Measurements from ENCODE around the gene C17orf113.
"Not testable (repeated sequence)": the region's sequence is repeated elsewhere in the genome, so short reads cannot be mapped to it uniquely, and the experiment has no call there.

Gene C17orf113

GRCh38 chr17:42018339-42018738 lies 32.1 kb downstream of the C17orf113 start:
- FAIRE-seq = no peak
- DNase-seq (ENCODE audit: insufficient read length, low spot score) = no peak

GRCh38 chr17:42017866-42018200 lies 32.6 kb downstream of the C17orf113 start:
- FAIRE-seq = no peak

DNA sequence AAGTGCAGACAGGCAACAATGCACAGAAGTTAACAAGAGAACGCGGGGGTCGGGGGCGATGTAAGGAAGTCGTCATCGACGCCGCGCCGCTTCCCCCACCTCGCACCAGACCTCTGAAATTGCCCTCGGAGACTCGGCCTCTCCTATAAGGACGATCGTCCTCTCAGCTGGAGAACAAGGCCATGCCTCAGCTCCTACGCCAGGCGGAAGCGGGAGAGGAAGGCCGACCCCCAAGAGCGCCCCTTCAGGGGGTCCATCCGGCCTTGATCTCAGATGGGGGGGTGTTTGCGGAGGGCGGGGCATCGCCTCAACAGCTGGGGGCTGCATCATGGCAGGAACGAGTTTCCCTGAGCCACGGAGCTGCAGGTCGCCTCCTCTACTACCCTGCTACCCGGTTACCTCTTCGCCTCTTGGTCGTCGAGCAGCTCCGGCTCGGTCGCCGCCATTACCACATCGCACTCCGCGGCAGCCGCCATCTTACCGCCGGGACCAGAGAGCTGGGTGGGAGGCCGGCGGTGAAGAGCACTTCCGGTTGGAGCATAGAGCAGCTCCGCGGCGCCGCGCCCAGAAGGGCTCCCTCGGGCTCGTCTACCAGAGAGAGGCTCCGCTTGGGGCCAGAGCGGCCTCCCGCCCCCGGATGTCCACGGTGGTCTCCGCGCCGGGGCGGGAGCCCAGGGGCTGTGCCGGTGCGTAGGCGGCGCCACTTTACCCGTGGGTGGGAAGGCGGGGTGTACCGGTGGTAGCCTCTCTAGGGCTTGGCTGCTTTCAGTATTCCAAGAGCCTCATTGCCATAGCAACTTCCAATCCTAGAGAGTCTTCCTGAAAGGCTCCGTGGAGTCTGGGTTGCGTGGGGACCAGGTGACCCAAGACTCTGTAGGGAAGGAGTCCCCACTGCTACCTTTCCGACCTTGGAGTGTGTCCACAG lies 33.2 kb downstream of the C17orf113 start, which contains the start of gene DNAJC7:
Gene DNAJC7 (minus strand): TSS at position 499 of the 925 bp plus-strand sequence. CDS start 23 bp downstream, at position 476.
- FAIRE-seq (peak; percentile 87), DNase-seq (ENCODE audit: insufficient read length, low spot score) (peak; percentile 84)

More at GRCh38 chr17:42017866-42018200, 32.6 kb downstream of the C17orf113 start:
- no peak for DNase-seq (ENCODE audit: insufficient read length, low spot score)

GRCh38 chr17:42016411-42016831 lies 34.0 kb downstream of the C17orf113 start:
- FAIRE-seq = no peak
- no peak for DNase-seq (ENCODE audit: insufficient read length, low spot score)

- DNase-seq (ENCODE audit: insufficient read length, low spot score); FAIRE-seq: not testable (repeated sequence)
Measured at GRCh38 chr17:42013740-42014139, 36.7 kb downstream of the C17orf113 start.

DNA sequence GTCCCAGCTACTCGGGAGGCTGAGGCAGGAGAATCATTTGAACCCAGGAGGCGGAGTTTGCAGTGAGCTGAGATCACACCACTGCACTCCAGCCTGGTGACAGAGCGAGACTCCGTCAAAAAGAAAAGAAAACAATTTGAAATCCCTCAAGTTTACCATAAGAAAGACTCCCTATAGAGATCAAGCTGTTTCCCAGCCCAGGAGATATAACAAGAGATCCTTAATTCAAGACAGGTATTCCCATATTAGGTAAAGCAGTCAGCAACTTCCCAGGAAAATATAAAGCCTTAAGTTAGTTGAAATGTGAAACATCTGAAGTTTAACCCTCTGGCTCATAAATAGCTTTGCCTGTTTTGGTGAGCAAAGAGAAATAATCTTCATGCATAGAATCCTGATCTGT lies 38.0 kb downstream of the C17orf113 start:
- not testable (repeated sequence) for DNase-seq (ENCODE audit: insufficient read length, low spot score); FAIRE-seq

GRCh38 chr17:42010898-42011516 lies 39.4 kb downstream of the C17orf113 start:
- DNase-seq (ENCODE audit: insufficient read length, low spot score) = no peak

GRCh38 chr17:42010266-42010680 lies 40.1 kb downstream of the C17orf113 start:
- not testable (repeated sequence) for DNase-seq (ENCODE audit: insufficient read length, low spot score); FAIRE-seq

More at GRCh38 chr17:42010898-42011516, 39.4 kb downstream of the C17orf113 start:
- FAIRE-seq = no peak

DNA sequence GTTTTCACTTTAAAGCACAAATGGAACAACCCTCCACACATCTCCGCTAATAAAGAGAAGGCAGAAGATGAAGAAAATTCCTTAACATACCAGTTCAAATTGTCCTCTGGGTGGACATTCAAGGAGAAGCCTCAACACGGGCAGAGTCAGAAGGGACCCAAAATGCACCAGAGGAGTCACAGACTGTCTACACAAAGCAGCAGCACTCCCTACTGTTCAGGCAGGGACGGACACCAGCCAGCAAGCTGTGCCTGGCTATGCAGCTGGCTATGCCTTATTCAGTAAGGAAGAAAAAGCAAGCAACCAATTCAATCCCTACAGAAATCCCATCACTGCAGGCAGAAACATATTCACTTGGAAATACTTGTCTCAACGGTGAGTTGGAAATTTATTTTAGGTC lies 41.2 kb downstream of the C17orf113 start:
- DNase-seq (ENCODE audit: insufficient read length, low spot score) (no peak), FAIRE-seq (no peak)

DNA sequence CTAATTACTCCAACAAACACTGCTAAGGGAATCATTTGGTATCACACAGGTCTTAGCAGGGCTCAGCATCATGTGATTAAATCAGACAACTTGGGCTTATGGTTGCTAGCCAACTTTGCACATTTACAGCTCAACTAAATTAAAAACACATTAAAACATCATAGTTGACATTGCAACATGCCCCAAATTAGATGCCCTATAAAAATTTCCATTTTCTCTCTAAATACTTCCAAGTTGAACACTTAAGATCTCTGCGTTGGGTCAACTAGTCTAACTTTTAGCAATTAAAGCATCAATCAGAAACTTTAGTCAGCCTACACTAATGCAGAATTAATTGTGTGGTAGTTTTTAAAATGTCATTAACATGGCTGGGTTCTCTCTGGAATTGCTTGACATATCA lies 45.2 kb downstream of the C17orf113 start:
- DNase-seq (ENCODE audit: insufficient read length, low spot score) = no peak
- no peak for FAIRE-seq

DNA sequence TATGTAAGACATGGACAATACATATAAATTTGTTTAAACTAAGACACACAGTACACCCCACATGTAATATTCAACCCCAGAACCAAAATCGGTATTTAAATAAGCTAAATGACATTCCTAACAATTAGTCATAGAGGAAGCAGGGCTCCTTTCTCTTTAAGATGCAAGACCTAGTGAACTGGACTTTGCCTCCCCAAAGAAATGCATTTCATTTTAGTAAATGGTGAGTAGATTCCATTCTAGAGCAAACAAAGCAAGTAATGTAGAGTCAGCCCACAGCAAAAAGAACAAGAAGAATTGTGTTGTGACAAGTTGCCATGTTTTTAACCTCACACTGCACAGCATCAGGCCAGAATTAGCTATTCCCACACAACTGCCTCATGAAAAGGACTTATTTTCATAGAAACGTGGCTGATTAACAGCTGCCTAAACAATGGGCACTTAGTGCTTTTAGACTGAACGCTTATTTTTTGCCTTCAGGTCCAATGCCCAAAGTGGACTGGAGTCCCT lies 47.6 kb downstream of the C17orf113 start:
- FAIRE-seq (no peak), DNase-seq (ENCODE audit: insufficient read length, low spot score) (no peak)

- no peak for DNase-seq (ENCODE audit: insufficient read length, low spot score)
- FAIRE-seq = no peak
Measured at GRCh38 chr17:42002175-42002791, 48.1 kb downstream of the C17orf113 start.

DNA sequence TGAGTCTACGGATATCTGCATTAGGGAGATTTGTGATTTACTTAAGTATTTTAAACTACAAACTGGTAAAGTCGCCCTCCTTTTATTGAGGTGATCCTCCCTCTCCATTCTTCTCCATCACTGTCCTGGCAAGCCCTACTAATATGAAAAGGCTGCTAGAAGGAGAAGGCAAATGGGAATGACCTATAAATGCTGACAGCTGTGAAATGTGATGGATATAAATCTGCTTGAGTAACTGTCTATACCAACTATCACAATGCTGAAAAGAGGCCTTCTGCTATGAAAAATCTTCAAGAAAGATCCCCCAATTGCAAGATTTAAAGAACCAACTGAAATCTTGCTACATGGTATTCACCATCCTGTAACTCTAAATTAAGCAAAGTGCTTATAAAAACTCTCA lies 48.7 kb downstream of the C17orf113 start:
- no peak for DNase-seq (ENCODE audit: insufficient read length, low spot score)
- no peak for FAIRE-seq

DNA sequence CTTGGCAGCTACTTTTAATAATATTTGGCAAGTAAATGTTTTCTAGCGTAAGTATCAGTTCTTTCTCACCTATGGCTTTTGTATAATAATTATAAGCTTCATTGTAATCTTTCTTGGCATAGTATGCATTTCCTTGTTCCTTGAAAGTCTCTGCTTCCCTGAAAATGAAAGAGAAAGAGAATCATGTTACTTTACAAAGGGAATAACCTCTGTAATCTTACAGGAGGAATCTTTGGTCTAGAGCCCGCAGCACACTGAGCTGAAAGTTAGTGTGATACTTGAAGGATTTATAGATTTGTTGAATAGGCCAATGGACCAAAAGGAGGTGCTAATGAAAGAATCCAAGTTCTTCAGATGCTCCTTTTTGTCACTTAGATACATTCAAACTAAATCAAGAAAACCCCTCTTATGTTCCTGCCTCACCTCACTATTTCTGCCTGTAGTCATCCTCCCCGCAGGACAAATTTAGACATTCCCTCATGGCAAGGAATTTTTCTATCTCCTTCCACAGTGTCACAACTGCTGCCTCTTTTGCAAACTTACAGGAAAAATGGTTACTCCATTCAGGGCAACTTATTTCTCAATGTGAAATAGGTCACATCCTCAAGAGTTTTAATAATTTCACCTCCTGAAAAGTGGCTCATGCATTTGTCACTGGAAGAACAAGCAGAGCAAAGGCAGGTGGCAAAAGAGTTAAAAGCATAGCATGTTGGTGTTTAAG lies 49.8 kb downstream of the C17orf113 start:
- no peak for FAIRE-seq

DNA sequence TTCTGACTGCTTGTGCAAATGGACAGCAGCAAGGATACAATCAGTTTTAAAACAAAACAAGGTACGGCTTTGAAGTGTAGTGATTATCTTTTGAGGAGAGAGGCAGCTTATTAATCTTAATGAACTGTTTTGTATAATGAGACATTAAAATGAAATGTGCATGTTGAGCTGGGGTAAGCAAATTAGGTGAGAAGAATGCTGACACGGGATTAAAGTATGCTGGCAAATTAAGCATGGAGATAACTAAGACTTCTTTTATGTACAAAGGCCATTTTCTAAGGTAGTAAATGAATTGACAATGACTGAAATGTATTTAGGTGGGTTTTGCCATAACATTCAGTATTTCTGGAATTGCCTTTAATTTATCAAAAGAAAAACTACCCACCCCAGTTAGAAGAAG lies 51.9 kb downstream of the C17orf113 start:
- FAIRE-seq = no peak
- DNase-seq (ENCODE audit: insufficient read length, low spot score) = no peak

More for the DNA sequence above, 49.8 kb downstream of the C17orf113 start:
- no peak for DNase-seq (ENCODE audit: insufficient read length, low spot score)

- FAIRE-seq (peak; percentile 44), DNase-seq (ENCODE audit: insufficient read length, low spot score) (no peak)
Measured at GRCh38 chr17:41996855-41997164, 53.6 kb downstream of the C17orf113 start.

DNA sequence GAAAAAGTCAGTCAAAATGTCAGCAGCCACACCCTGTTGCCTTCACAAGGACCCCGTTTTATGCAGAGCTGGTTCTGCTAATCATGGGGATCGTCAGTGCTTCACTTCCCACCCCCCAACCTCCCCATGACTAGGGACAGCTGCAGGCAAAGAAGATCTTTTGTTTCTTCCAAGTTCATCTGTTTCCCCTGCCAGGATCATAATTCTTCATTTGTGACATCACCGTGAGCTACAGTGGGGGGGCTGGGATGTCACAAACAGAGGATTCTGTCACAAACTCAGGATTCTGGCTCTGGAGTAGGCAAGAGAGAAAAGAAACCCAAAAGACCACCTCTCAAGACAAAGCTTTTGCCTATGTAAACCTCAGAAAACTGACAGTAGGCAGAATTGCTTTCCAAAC lies 57.8 kb downstream of the C17orf113 start:
- no peak for FAIRE-seq
- no peak for DNase-seq (ENCODE audit: insufficient read length, low spot score)

DNA sequence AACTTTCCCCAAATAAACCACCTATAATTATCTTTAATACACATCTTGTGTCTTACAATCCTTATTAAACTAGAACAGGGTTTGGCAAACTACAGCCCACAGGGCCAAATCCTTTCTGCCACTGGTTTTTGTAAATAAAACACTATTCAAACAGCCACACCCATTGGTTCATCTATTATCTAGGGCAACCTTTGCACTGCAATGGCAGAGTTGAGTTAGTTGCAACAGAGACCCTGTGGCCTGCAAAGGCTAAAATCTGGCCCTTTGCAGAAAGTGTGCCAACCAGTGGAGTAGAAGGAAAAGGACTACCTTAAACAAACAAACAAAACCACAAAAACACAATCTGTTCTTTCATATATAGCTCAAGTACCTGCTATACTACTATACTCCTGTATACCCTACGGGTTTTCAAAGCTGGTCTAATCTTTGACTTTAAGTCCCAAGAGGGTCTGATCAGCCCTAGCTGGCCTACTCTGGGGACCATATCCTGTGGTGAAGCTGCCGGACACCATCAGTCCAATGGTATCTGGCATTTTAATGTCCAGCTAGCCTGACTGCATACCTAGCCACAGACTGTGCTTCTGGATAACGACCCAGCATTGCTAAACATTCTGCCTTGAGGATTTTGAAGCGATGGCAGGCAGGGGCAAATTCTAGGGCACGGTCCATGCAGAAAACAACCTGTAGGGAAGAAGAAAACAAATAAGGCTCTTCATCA lies 60.5 kb downstream of the C17orf113 start:
- DNase-seq (ENCODE audit: insufficient read length, low spot score) (no peak), FAIRE-seq (no peak)

DNA sequence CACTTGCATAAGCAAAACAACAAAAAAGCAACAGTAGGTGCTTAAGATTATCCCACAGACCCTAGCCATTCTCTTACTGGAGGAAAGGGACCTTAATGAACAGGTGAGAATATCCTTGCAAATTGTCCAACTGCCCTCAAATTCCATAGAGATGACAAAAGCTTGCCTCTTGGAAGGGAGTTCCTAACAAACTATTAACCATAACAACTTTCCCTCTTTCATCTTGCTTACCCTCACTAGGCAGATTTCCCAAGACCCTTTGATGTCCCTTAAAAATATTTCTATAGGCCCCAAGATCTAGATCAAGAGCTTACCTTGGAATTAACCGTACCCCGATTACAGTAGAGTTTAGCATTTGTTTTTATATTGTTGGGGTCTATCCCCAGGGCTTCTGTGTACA lies 62.0 kb downstream of the C17orf113 start:
- DNase-seq (ENCODE audit: insufficient read length, low spot score) (no peak), FAIRE-seq (no peak)
